PC-3 (cell line): ENCODE measurements around the gene TRAPPC13.

ENCODE experiments used
- CTCF ChIP-seq: fragments of 300-600 bp; sonication (generic); conservative IDR thresholded peaks from 2 replicates; pipeline ENCODE4 v1.5.1; 2017; ENCODE audit warnings: antibody characterized with exemption, low read depth, mild to moderate bottlenecking, low read length
- EZH2 ChIP-seq: fragments of 300-600 bp; sonication (generic); IDR thresholded peaks from one replicate; pipeline ENCODE4 v1.6.1; 2017; ENCODE audit warnings: antibody characterized with exemption, mild to moderate bottlenecking, low read length; ENCODE audit not compliant: unreplicated experiment
- EZH2phosphoT487 ChIP-seq: fragments of 300-600 bp; sonication (generic); IDR thresholded peaks from 2 replicates; pipeline ENCODE4 v1.6.1; 2018; ENCODE audit warnings: mild to moderate bottlenecking, antibody characterized with exemption, low read length, borderline replicate concordance

GRCh38 chr5:65695896-65696295 is 71.1 kb downstream of the TRAPPC13 start:
- no peak for TF ChIP-seq CTCF
- no peak for TF ChIP-seq EZH2phosphoT487
- TF ChIP-seq EZH2 = no peak
